Measurements from ENCODE around the gene SPOUT1. TPM values are rescaled to one million over a fixed set of nuclear protein-coding genes. Genes with fewer than 3 reads are reported as not detected.

SPOUT1 gene, protein sequence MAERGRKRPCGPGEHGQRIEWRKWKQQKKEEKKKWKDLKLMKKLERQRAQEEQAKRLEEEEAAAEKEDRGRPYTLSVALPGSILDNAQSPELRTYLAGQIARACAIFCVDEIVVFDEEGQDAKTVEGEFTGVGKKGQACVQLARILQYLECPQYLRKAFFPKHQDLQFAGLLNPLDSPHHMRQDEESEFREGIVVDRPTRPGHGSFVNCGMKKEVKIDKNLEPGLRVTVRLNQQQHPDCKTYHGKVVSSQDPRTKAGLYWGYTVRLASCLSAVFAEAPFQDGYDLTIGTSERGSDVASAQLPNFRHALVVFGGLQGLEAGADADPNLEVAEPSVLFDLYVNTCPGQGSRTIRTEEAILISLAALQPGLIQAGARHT
- 20.5 TPM for total RNA-seq

DNA sequence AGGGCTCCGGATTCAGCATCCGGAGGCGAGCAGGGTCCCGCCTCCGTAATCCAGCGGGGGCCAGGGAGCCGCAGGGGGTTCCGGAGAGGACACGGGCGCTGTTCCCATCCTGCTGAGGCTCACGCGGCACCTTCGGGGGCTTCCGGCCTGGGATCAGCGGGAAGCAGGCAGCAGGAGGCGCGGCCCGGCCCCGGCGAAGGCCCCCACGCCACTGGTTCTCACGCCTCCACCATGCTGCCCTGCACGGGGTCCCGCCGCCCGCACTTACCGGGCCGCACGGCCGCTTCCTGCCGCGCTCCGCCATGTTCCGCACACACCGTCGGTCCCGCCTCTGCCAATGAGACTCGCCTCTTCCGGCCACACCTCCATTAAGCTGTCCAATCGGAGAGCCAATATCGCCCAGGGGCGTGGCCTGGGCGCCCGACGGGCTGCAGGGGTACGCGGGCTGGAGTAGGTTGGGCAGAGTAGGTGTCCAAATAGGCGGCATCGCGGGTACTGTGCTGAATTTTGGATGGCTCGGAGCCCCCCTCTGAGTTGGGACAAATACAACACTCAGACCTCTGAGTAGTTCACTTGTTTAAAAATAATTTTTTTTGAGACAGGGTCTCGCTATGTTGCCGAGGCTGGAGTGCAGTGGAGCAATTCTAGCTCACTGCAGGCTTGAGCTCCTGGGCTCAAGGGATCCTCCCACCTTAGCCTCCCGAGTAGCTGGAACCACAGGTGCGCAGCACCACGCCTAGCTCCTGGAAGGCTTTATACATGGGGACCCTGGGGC is at the start of gene SPOUT1:
Gene SPOUT1 (minus strand): TSS at position 318 of the 775 bp plus-strand sequence. CDS start 14 bp downstream, at position 304.

DNA sequence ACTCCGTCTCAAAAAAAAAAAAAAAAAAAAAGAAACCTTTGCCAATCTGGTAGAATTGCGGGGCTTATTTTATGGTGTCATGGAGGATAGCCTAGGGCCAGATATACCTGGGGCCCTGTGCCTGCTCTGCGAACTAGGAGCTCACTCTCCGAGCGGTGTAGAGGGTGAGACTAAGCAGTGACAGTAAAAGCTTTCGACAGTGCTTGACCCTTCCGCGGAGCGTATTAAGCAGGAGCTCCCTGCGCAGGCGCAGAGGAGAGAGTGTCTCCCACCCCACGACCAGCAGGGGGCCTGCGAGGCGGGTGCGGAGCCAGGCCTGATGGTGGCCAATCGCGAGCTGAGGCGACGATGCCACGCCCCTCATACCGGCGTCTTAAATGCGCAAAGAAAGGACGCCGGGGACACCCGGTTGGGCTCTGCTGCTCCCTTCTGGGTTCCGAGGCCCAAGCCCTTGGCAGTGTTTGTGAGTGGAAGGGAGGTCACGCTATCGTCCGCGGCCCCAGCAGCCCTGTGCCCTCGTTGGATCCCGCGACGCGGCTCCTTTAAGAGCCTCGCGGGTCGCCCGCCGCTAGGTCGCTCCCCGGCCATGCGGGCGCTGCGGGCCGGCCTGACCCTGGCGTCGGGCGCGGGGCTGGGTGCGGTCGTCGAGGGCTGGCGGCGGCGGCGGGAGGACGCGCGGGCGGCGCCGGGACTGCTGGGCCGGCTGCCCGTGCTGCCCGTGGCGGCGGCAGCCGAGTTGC is 11.3 kb downstream of the SPOUT1 start, which contains the start of gene ENDOG:
Gene ENDOG (plus strand): TSS at position 402 of the 740 bp plus-strand sequence. CDS start 185 bp downstream, at position 587.

DNA sequence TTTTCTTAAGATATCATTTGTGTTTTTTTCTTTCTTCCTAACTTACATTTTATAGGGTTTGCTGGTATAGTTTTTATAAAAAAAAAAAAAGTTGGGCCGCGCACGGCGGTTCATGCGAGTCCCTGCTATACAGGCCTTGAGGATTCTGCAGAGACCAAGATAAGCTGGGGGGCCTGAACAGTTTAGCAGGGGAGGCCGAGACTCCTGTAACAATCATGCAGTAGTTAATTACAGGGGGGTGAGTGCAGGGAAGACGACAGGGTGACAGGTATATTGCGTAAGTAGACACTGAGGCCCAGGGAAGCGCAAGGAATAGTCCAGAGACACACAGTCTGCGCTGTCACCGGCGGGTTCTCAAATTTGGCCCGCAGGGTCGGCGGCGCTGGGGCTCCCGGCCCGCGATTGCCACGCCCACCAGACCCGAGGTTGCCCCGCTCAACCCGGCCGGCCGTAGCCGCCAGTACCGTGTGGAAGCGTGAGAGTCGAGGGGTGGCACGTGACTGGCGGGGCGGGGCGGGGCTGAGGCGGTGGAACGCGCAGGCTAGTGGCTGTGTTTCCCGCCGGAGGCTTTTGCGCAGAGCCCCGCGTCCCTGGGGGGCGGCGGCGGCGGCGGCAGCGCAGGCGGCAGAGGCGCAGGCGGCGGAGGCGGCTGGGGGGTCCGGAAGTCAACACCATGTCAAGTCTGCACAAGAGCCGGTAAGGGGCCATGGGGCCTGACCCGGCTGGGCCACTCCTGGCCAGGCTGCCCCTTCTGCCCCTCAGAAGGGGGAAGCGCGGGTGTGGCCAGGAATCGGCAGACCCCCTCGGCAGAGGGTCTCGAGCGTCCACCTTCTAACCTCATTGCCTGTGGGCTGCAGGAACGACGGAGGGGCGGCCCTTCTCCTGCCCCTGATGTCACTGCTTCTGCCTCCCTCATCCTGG is 42.7 kb downstream of the SPOUT1 start, which contains the start of gene TBC1D13:
Gene TBC1D13 (plus strand): TSS at position 573 of the 921 bp plus-strand sequence. CDS start 101 bp downstream, at position 674.

DNA sequence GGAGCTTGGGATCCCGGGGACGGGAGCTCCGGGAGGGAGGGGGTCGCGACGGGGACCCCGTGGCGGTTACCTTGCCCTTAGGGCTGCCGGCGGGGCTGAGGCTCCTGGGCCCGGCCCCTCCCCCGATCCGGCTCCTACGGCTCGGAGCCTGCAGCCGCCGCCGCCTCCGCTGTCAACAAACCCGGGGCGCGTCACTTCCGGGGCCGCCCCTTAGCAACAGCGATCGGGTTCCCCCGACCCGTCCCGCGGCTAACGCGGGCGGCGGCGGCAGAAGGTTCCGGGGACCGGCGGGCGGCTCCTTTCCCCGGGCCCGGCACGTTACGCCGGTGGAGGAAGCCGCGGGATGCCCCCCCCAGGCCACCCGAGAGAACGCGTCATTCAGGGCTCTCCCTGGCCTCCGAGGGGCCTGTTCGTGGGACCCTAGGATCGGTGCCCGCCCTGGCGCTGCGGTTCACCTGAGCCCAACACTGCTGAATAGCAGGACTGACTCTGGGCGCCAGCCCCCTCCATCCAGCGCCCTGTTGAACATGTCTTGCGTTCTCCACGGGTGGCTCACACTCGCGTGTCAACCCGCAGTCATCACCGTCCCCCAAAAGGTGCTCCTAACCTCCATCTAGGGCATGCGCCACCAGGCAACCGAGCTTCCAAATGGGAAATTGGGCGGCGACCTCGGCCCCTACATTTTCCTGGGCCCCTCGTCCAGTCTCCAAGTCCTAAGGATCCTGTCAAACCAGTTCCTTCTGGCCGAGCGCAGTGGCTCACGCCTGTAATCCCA is 57.7 kb downstream of the SPOUT1 start, which contains the start of gene ZER1:
Gene ZER1 (minus strand): TSS at position 183 of the 775 bp plus-strand sequence. CDS start 16,362 bp downstream, outside the sequence.

Other genes starting within 250 kb of the SPOUT1 start
- gene DYNC2I2, start 172.9 kb downstream of the SPOUT1 start, total RNA-seq, result 37.8 TPM
- gene SET, start 140.6 kb downstream of the SPOUT1 start, total RNA-seq, result 418 TPM
- gene PKN3, start 127.3 kb downstream of the SPOUT1 start, total RNA-seq, result 0.92 TPM
- gene ZDHHC12, start 105.7 kb downstream of the SPOUT1 start, total RNA-seq, result 4.4 TPM
- 34.8 TPM for gene ZER1, start 57.9 kb downstream of the SPOUT1 start, total RNA-seq
- gene TBC1D13, start 42.5 kb downstream of the SPOUT1 start, total RNA-seq, result 13.1 TPM
- 19.8 TPM for gene ENDOG, start 11.3 kb downstream of the SPOUT1 start, total RNA-seq
- 9.0 TPM for gene KYAT1, start 52.2 kb upstream of the SPOUT1 start, total RNA-seq
- gene LRRC8A, start 52.3 kb upstream of the SPOUT1 start, total RNA-seq, result 30.9 TPM
- gene PHYHD1, start 91.2 kb upstream of the SPOUT1 start, total RNA-seq, result 2.1 TPM
- gene DOLK, start 117.8 kb upstream of the SPOUT1 start, total RNA-seq, result 20.5 TPM
- 33.4 TPM for gene NUP188, start 117.9 kb upstream of the SPOUT1 start, total RNA-seq
- gene SH3GLB2, start 198.5 kb upstream of the SPOUT1 start, total RNA-seq, result 66.4 TPM
- 23.8 TPM for gene MIGA2, start 206.8 kb upstream of the SPOUT1 start, total RNA-seq

All from diencephalon (tissue), 1 donor.